Inflammatory macrophage treated with lipopolysaccharide for 1 hour (primary cell): ENCODE results near the gene ATE1.
"Not testable (repeated sequence)": the region's sequence is repeated elsewhere in the genome, so short reads cannot be mapped to it uniquely, and the experiment has no call there.

Source experiments
- DNase-seq, 2 donors: peaks; one replicate each; pipeline ENCODE4 v3.0.0-alpha.2; 2020 to 2022

ATE1 gene

DNA sequence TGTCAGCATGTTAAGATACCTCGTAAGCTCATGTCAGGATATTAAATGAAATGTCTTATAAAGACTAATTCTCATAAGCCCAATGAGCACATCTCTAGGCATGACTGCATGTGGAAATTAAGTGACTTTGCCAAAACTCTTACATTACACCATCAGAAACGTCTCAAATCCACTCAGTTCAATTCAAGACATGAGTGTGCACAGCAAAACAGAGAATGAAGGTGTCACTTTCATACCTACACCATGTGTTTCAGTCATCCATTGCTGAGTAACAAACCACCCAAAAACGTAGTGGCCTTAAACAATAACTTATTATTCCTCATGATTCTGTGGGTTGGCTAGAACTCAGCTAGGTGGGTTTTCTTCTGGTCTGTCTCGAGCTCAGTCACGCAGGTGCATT, 99.8 kb downstream of the ATE1 start:
- no peak for DNase-seq

DNA sequence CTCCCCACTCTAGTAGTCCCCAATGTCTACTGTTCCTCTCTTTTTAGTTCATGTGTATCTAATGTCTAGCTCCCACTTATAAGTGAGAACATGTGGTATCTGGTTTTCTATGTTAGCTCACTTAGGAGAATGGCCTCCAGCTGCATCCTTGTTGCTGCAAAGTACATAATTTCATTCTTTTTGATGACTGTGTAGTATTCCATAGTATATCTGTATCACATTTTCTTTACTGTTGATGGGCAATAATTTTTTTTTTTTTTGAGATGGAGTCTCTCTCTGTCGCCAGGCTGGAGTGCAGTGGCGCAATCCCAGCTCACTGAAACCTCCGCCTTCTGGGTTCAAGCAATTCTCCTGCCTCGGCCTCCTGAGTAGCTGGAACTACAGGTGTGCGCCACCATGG, 101.1 kb downstream of the ATE1 start:
- DNase-seq = not testable (repeated sequence)

DNA sequence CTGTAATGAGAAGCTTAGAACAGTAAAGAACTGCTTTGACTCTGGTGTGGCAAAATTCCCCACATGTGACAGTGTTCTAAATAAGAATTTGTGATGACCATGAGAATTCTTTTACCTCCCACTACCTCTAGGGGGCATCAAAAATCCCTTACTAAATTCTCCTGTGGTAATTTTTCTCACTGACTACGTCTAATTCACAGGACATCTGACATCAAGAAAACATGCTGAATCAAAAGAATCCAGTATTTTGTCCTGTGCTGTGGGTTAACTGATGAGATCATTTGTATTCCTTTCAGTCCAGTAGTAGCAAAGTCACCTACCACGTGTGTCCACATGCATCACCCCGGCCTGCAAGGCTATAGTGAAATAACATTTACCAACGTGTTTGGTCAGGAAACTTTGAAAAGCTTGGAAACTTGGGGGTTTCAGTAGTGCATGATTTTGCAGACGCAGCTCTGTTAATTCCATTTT, 103.8 kb downstream of the ATE1 start:
- DNase-seq = peak; percentile 22 to 60

DNA sequence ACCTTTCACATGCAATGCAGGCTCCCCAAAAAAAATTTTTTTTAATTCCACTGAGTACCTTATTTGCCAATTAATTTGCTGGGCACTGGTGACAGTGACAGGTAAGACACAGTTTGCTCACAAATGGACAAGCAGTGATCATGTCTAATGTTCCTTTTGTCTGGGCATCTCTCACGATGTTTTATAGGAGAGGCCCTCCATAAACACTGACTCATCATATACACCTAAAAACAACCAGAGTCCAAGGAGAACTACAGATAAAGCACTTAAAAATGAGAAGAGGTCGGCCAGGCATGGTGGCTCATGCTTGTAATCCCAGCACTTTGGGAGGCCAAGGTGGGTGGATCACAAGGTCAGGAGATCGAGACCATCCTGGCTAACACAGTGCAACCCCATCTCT, 105.1 kb downstream of the ATE1 start:
- no peak for DNase-seq

DNA sequence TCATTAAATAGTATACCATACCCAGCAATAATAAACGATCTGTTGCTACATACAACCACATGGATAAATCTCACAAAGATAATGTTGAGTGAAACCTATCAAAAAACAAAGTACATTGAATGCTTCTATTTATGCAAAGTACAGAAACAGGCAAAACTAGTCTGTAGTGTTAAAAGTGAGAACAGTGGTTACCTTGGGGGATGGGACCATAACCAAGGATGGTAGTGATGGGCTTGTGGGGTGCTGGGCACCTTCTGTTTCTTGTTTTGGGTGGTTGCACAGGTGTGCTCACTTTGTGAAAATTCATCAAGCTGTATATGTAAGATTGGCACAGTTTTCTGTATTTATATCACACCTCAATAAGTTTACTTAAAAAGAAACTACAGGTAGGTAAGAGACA, 105.7 kb downstream of the ATE1 start:
- DNase-seq = no peak

DNA sequence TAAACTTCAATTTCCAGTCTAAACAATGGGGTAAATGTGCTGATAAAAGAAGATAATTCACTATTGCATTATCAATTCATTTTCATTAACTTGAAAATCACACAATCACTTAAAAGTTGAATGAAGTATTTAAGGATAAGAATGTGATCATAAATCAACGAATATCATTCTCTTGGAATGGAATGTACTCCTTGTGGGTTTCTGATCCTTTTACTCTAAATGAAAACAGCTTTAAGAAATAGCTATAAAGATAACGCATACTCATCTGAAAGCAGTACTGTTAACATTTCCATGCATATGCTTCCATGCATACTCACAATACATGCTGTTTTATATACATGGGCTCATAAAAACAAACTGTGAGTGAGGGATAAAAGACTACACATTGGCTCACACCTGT, 108.8 kb downstream of the ATE1 start:
- no peak for DNase-seq

DNA sequence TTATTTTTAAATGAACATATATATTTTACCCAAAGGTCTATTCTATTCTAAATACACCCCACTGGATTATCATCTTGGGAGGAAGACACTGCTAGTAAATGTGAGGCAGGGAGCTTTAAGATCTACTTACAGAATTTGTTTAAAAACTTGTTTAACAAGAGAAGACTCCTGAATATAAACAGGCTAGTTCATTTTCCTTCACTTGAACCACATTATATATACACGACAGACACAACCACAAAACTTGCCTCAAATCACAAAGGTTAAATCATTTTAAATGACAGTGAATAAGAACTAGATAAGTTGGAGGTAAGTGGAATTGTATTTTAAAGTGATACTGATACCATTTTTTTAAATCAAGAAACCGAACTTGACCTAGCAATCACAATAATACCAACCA, 109.2 kb downstream of the ATE1 start:
- no peak for DNase-seq

DNA sequence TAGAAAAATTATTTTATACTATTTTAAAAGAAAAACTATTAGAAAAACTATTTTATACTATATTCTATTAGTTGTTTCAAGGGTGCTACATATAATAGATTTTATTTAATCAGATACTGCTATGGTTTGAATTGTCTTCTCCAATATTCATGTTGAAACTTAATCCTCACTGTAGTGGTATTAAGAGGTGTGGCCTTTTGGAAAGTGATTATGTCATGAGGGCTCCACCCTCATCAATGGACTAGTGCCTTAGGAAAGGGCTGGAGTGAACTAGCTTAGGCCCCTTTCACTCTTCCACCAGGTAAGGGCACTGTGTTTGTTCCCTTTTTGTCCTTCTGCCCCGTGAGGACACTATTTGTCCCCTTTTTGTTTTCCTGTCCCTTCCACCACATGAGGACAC, 111.6 kb downstream of the ATE1 start:
- no peak for DNase-seq

DNA sequence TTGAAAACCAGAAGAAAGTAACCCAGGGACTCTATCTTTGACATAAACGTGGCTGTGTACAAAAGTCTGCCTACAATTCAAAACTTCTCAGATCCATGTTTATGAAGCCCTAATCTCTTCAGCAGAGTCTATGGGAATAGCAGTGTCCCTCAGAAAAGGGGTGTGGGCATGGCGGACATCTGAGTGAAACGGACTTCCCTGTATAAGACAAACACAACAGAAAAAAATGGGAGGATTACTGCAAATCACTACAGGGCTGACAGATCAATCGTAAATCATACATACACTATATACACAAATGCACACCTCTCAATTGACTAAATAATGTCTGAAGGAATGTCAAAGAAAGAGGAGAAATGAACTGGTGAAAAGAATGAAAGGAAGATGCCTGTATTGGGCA, 114.0 kb downstream of the ATE1 start:
- DNase-seq = no peak

DNA sequence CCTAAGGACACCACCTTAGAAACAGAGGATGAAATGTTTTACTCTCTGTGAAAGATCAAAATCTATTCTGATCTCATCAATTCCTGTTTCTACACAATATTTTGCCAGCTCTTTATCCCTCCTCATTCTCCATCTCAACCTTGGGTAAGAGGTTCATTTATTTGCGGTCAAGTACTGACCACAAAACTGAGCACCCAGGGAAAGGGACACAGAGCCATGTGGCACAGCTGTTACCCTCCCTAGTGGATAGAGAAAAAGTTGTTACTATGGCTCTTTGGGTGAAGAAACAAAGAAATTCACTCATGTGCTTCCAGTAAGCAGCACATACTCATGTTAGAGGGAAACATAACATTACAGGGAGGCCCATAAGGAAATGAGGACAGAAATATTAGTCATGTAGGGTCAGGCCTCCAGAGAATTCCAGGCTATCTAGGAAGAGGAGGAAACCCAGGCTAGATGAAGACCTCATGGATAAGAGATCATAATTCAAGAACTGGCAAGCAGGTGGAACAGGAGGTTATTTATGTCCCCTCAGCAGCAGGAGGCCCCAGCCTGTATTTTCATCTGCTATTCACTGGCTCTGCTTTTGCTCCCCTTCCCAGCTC, 114.5 kb downstream of the ATE1 start:
- DNase-seq = no peak

DNA sequence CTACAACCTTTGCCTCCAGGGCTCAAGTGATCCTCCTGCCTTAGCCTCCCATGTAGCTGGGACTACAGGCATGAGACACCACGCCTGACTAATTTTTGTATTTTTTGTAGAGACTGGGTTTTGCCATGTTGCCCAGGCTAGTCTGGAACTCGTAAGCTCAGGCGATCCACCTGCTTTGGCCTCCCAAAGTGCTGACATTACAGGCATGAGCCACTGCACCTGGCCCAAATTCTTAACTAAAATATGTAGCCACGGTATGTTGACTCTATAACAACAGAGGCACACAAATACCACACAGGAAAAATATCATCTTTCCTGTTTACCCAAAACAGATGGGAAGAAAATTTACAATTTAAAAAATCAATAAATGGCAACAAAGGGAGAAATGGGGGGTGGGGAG, 115.8 kb downstream of the ATE1 start:
- DNase-seq = no peak

DNA sequence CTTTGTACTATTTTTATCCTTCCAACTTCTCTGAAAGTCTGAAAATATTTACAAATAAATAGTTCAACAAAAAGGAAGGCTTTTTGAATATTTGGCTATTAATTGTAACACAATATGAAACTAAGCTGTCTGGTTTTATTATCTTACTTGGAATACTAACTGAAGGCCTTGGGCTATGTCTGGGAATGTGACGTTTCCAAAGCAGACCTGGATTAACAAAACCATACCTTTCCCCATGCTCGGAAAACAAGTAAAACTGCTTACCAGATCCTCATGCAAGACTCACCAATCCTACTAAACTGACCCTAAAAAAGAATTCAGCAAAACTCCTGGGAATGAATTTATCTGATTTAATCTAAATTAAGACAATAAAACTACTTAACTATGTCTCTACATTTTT, 116.4 kb downstream of the ATE1 start:
- DNase-seq = no peak

DNA sequence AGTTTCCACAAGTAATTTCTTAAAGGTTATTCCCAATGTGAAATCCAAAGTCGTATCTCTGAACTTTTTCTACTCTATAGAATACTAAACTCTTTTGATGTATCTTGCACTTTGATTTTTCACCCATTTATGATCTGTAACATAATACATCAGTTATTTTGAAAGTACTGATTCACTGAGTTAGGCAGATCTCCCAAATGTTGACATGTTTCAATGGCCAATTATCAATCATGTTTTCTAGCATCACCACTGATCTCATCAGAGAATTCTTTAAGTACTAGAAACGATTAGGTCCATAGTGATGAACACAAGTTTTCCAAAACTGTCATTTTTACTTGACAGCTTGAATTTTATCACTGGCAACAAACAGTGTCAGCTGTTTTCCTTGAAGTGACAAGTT, 119.0 kb downstream of the ATE1 start:
- no peak for DNase-seq

DNA sequence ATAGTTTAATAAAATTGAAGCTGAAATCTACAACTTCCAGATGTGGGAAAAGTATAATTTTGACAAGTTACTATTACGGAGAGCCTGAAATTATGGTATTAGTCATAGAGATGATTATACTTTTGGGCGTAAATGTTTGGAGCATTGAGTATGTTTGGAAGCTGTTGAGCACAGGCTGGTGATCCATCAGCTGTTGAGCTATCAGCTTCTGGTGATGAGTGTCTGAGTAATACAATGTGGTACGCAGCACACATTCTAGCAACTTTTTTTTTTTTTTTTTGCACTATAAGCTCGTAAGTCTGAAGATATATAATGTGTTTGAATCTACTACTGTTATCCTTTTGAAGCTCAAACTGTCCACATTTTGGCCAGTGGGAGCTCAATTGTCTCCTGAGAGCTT, 123.4 kb downstream of the ATE1 start:
- DNase-seq = no peak

DNA sequence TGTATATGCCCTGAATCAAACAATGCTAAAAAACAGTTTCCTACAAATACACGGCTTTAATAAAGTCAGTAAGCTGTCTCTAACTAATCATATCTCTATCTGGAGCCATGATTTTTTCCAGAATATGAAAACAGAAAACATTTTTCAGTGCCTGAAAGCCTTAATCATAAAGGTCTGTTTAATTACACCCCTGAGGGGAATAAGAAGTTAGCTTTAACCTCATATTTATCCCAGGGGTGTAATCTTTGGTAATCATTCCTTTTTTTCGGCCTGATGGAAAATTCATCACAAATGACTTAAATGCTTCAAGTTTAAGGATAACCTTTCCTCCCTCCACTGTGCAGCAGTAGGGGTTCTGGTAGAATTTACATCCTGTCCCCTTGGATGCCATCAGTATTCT, 124.2 kb downstream of the ATE1 start:
- no peak for DNase-seq

DNA sequence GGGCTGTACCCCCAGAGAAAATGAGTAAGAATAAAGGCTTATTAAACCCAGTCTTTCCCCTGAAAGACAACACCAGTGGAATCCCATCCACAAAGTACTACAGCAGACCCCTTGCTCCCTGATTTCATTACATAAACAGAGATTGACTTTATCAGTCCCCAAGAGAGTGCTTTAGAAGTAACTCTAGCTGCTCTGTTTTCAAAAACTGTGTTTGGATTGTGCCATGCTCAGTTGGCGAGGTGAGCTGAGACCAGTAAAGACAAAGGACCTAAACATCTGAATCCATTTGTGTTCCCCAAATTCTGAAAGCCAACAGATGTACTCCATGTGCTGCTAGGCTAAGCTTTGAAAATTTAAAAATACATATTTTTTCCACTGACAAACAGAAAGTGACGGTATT, 127.0 kb downstream of the ATE1 start:
- DNase-seq = no peak

DNA sequence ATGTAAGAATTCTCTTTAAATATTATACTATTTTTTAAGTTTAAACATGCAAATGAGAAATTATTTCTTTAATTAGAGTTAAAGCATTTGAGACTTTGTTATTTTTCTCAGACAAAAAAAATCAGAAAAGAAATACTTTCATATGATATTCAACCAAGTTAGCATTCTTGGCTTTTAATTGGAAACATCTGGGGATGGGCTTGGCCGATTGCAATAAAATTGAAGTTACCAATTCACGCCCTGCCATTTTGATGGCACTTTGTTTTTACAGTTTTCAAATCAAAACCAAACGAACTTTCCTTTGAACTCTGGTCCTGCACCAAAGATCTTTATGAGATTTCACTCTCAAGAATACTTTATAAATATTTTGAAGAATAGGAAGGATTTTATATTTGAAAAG, 127.7 kb downstream of the ATE1 start:
- DNase-seq = no peak

DNA sequence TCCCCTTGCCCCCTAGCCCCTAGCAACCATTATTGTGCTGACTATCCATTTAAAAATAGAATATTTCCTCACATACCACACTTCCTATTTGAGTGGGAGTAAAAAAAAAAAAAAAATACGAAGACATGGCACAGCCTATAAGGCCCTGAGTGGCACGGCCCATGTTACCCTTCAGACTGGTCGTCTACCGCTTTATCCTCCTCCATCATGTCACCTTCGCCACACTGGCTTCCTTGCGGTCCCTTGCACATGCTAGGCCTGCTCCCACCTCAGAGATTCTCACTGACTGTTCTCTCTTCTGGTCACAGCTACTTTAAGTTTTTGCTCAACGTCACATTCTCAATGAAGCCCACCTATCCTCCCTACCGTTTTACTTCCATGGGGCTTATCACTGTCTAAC, 130.3 kb downstream of the ATE1 start:
- DNase-seq = peak in 1 of 2 donors; percentile 2

DNA sequence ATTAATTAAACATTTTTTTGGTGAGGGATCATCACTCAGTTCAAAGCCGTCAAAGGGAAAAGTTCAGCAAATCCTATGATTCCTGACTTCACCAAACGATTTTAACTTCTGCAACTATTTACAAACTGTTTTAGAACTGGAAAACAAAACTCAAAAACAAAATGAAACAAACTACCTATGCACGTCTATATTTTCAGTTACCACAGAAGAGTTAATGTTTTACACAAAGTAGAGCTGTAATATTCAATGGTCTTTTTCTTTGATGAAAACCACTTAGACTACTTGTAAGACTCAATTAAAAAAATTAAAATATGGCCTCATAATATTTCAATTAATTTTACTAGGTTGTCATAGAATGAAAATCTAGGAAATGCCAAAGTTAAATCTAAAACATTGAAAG, 131.5 kb downstream of the ATE1 start:
- no peak for DNase-seq

DNA sequence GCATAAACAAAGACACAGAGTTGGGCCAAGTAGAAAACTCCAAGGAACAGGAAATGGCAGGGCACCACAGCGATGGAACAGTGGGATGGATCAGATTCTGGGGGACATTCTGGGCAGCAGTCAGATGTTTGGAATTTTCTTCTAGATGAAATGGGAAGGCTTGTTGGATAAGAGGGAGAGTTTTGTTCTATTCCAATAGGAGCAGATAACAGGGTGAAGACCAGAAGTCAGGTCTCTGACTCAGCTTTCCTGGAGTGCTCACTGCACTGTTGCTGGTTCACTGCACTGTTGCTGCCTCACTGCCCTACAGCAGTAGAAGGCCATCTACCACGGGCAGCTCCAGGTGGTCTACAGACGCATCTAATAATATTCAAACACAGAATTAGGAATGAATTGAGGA, 135.6 kb downstream of the ATE1 start:
- no peak for DNase-seq

DNA sequence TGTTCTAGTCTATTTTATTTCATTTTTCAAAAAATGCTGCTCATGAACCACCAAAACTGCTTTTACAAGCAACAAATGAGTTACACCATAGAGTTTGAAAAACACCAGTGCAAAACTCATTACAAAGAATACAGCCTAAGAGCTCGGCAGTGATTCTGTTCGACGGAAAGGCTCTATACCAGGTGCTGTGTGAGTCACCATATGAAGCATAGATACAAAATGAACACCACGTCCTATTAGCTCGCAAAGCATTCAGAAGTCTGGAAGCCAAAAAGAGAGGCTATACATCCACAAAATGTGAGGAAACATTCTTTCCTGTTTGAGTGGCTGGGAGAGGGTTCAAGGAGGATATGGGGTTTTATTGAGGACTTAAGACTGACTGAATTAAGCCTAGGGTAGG, 136.1 kb downstream of the ATE1 start:
- DNase-seq = no peak

DNA sequence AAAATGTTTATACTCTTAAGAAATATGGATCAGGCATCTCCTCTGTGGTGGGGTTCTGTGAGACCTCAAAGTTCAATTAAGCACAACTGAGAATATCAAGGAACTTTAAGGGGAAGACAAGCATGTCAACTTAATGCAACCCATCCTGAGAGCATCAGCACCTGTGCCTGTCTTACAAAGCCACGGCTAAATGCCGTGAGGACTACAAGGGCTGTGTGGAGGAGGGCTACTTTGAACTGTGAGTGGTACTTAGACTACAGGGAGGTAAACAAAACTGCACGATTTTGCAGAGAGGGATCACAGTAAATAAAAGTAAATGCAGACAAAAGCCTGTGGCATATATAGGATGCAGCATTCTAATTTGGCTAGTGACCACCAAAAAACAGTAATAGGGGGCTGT, 139.1 kb downstream of the ATE1 start:
- DNase-seq = no peak

DNA sequence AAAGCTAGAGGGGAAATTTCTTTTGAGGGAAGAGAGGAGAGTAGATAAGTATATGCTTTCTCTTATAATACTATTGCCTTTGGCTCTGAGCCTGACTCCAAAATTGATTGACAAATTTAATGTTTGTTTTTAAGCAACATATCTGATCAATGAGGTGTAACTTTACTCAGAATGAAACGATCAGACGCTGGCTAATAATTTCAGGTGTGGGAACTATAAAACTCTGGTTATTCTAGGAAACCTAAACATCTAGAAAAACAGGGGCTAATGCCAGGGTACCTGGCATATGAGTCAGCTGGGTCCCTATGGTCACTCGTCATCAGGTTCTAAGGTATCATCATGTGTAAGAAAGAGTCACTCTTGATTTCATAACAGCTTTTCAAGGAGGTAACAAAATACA, 139.7 kb downstream of the ATE1 start:
- no peak for DNase-seq

DNA sequence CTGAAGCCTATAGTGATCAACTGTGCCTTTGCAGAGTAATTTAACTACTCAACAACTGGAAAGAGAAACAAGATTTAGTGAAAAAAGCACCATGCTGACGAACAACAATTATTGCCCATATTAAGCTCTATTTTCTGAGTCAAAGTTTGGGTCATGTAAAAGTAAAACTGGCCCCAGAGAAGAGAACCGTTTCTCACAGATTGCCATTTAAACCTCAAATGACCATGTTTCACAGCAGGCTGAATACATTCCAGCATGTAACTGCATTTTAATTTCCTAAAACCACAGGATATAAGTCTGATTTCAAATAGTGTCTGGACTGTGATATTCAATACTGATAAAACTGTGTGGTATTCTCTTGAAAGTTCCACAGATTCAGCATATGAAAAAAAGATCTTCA, 140.7 kb downstream of the ATE1 start:
- no peak for DNase-seq

DNA sequence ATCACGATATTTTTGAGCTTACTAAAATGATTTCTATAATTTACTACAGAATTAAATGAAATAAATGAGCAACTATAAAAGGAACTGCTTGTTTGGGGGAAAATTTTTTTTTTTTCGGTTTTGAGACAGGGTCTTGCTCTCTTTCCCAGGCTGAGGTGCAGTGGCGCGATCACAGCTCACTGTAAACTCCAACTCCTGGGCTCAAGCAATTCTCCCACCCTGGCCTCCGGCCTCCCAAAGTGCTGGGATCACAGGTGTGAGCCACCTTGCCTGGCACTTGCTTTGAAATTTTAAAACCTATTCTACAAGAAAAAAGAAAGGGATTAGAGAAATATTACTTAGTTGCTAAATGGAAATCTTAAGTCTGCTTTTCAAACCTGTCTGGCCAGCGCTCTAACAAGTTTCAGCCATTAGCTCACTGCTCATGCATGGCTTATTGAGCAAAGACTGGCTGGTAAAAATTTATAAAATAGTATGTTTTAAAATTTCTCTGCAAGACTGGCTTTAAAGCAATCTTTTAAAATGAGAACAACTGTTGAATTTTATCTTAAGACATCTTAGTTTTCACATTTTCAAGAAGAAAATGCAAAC, 144.0 kb downstream of the ATE1 start:
- no peak for DNase-seq
